NCI-H460 (cell line): ENCODE results near the gene BMAL1. TPM values are rescaled to one million over a fixed set of nuclear protein-coding genes. Genes with fewer than 3 reads are reported as not detected.

Experiments used
- DNase-seq: peaks from one replicate; pipeline ENCODE4 v3.0.0-alpha.2; 2016; ENCODE audit warnings: low read depth; ENCODE audit errors: extremely low read depth
- total RNA-seq: library from RNA; depleted of rRNA; stranded (reverse); fragments of >200 nt; shearing (Covaris generic); gene quantifications from 2 replicates; pipeline ENCODE4 v1.2.3, GENCODE V29; 2014

The BMAL1 gene
- total RNA-seq, 1 experiment from 2014 or later = 10.8 TPM

DNA sequence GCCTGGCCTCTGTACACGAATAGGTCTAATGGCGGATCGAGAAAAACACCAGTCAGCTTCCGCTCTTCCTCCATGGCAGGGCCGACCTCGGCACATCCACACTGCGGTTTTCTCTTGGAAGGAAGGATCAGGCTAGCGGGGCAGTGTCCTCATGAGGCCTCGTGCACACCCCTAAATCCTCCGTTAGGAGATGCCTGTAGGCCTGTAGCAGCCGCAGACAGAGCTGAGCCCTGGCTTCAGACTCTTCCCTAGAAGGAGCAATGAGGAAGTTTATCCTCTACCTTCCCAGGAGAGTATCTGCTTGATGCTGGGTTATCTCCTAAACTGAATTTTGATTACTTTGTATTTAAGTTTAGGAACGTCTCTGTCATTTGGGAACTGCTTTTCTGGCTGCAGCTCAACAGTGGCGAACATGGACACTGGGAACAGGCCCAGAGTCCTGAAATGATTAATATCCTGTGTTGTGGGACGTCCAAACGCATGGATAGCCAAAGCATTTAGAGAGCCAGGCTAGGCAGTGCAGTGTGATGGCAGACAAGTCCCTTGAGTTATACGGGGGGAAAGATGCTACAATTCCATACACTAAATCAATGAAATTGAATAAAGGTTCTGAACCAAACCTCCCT, 16.5 kb upstream of the BMAL1 start:
- no peak for DNase-seq

DNA sequence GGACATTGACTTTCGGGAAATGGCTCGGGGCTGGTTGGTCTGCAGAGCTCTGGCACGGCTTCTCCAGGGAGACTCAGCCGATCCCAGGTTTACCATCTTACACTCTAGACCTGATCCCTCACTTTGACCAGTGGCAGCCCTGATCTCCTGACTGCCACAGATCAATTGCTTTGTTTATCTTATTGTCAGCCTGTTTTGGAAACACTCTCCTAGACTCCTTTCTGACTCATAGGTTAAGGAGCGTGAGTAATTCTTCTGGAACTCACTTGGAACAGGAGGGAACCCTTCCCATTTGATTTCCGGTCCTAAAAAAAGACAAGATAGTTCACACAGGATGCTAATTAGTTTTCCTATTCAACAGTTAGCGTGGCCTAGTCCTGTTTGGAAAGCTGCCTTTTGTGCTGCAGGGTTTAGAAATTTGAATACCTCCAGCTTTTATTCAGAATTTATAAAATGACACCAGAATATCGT, 16.0 kb upstream of the BMAL1 start:
- peak; percentile 77 for DNase-seq

DNA sequence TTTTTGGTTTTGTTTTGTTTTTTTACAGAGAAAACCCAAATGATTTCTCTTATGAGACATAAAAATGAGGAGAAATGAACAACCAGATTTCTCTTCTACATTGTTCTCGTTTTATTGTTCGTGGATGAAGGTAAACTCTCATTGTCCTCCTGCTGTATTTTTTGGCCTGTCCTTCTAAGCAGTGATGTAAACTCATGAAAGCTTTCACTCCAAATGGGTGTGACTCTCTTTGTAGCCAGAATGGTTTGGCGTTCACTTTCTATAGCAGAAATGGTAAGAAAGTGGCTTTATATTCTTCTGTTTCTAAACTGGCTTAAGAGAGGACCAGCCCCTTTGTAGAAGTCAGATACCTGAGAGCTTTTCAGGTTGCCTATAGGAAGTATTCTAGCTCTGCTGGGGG, 15.5 kb upstream of the BMAL1 start:
- peak; percentile 41 for DNase-seq

DNA sequence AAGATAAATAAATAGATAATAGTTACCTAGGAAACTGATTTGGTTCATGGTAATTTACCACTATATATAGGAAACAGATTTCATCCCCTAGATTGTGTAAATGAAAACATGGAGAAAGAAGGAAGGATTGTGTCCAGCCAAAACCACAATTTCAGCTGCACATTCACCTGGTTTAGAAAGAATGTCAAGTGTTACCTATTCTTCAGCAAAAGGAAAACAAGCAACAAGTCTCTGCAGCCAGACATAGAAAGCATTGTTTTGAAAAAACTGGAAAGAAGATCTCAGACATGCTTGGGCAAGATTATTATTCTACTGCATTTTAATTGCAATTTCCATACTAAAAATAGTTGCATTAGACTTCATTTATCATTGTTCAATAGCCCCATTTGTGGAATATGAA, 8.8 kb upstream of the BMAL1 start:
- no peak for DNase-seq

DNA sequence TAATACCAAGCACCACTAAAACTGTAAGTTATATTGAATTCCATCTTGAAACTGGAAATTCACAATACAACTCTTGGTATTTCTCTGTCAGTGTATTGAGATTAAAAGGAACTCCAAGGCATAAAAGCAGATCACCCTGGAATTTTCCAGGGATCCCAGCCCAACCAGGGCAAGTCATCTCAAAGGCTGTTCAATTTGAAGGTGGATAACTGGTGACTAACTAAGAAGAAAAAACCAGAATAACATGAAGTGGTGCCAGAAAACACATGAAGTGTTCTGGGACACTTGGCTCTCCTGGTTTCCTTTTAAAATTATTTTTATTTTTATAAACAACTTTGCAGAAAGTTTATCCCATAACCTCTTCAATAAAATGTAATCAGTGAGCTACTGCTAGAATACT, 7.8 kb upstream of the BMAL1 start:
- no peak for DNase-seq

DNA sequence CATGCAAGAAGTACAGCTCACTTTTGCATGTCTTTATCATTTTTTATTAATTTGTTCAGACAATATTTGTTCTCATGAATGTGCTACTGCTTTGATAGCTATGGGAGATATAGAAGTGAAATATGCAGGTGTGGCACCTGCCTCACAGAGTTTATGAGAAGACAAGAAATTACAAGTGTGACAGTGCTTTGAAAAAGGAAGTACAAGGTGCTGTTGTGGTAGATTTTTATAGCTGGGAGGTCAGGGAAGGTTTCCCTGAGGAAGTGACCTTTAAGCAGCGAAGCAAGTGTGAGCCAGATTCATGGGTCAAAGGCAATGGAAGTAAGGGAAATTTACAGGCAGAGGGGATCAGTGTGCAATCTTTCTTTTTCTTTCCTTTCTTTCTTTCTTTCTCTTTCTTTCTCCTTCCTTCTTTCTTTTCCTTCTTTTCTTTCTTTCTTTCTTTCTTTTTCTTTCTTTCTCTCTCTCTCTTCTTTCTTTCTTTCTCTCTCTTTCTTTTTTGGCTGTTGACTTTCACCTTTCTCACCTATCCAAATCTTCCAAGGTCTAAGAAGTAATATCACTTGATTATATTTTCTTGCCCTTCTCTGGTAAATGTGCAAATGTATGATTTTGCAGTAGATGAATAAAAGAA, 6.4 kb upstream of the BMAL1 start:
- DNase-seq = no peak

DNA sequence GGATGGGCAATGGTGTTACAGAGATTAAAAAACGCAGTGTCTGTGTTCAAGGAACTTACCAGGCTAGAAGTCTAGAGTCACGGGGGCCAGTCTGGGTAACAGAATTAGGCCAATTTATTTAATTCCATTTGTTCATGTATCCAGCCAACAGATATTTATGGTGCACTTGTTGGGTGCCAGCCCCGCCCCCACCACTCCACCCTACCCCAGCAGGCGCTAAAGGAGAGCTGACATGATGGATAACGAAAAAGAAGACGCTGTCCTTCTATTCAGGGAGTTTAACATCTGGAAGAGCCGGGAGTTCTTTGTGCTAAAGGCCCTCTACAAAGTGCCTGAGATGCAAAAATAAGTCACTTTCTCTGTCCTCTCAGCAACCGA, 1.1 kb upstream of the BMAL1 start:
- no peak for DNase-seq

DNA sequence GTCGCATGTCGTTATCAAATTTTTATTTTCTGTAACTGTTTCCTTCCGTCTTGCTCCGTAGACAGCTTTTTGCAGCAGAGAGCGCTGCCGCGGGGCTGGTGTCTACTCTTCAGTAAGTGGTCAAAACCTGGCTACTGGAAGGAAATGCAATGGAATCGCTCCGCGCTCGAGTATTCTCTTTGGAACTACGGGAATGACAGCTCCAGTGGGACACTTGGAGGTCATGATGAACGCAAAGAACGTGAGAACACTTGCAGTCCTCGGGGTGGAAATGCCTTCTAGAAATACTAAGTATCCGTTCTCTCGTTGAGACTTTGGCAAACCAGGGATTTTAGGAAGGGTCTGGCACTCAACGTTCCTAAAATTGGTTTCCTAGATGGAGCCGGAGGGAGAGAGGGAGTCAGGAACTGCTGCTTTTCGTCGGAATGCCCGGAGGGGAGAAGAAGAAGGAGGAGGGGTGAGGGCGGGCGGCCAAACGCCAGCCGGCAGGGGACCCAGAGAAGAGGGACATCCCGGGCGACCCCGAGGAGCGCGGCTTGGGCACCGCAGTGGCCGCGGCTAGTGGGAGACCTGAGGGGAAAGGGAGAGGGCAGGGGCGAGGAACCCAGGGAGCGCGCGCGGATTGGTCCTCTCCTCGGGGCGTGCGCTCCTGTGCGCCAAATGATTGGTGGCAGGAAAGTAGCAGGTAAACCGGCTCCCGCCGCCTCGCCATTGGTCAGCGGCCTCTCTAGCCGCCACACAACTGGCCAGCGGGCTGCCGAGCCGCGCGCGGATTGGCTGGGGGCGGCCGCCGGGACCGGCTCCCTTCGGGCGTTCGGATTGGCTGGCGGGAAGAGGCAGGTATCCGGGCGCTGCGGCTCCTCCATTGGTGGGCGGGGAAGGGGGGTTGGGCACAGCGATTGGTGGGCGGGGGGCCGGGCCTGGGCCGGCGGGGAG, 490 bp upstream of the BMAL1 start:
- DNase-seq = peak; percentile 93

DNA sequence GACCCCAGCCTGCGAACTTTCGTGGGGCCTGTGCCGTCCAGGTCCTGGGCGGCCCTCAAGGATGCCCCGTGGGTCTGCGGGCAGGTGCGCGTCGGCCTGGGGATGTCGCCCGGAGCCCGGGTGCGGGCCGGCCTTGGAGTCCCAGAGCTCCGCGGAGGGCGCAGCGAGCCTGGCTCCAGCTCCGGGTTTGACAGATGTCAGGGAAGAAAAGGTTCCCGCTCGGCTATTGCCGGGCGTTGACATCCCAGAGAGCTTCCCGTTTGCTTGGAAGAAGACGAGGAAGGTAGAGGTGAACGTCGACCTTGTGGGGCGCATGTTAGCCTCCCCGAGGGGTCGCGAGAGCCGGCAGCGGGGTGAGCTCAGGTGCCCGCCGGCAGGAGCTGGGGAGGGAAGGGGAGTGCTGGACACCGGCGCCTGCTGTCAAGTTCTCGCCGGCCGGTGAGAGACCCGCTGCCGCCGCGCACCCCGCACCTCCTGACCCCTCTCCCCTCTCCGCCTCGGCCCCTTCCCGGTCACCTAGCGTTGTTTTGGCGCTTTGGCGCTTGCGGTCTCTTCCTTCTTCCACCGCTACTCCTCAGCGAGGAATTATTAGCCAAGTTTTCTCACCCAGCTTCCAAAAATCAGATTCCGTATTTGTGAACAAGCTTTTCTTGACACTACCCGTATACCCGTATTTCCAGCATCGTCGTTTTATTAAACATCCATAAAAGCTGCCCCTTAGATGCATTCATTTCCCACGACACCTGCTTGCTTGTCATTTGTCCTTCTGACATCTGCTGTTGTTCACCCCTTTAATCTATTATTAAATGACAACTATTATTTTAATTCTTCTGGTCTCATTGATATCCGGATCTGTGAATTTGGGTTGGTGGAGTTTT, 1.3 kb downstream of the BMAL1 start:
- no peak for DNase-seq

DNA sequence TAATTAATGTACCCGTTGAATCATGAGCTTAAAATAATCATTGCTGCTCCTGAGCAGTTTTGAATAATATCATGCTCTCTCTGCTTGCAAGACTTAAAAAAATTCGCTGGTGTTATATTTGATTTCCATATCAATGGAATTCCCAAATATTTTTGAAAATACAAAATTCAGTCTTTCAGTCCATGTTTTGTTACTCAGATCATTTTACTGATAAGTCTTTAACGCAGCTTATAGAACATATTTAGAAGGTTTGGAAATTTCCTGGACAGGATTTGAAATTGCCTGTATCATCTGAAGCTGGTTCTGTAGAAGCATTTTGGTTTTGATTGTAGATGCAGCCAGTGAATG, 1.9 kb downstream of the BMAL1 start:
- no peak for DNase-seq

DNA sequence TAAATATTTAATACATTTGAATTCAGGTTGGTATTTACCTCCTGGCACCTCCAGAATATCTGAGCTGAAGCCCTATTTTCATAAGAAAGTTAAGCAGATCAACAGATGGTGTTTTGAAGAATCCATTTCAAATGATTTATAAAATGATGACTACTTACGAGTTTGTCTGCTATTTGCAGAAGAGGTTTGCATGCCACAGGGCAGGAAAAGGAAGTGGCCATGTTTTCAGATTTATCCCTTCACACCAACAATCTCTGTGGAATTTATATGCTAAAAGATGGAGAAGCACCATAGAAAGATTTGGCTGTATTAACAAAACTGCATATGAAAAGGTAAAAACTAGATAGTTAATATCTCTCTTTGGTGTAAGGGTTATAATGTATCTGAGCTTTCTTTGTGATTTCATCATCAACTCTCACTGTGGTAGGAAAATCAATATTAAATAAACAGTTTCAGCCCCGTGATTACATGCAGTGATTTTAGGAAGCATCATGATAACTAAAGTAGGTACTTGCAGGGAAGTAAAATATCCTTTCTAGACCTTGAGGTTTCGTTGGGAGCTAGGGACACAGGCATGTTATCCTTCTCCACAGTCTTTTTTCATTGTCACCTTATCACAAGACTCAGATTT, 2.6 kb downstream of the BMAL1 start:
- no peak for DNase-seq

DNA sequence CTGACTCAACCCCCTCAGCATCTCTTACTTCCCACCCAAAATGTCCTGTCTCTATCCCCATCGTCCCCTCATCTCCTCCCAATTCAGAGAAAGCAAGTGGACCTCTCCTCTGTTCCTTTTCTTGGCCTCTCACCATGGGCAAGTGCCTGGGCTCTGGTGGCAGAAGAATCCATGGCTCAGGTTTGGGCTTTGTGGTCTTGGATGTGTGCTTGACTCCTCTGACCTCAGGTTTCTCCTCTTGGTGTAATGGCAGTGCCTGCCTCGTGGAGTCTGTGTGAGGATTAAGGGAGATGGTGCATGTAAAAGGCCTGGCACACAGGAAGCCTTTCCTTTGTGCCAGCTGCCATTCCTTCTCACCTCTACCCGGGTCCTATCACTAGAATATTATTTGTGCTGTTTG, 3.2 kb downstream of the BMAL1 start:
- DNase-seq = no peak

DNA sequence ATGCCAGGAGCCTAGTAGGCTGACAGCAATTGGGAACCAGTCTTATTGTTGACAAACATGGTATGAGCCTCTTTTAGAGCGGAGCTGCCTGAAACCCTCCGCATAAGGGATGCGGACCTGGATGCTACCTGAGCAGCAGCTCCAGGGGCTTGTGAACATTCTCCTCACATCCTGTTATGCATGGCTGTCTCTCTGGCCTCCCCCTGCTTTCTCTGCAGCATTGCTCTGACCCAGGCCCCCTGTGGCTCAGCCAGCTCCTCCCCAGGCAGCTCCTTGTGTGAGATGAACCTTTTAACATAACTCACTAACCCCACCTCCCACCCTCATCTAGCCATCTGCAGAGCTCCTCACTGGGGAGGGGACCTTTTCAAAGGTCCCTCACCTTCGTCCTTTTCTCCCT, 6.0 kb downstream of the BMAL1 start:
- no peak for DNase-seq

DNA sequence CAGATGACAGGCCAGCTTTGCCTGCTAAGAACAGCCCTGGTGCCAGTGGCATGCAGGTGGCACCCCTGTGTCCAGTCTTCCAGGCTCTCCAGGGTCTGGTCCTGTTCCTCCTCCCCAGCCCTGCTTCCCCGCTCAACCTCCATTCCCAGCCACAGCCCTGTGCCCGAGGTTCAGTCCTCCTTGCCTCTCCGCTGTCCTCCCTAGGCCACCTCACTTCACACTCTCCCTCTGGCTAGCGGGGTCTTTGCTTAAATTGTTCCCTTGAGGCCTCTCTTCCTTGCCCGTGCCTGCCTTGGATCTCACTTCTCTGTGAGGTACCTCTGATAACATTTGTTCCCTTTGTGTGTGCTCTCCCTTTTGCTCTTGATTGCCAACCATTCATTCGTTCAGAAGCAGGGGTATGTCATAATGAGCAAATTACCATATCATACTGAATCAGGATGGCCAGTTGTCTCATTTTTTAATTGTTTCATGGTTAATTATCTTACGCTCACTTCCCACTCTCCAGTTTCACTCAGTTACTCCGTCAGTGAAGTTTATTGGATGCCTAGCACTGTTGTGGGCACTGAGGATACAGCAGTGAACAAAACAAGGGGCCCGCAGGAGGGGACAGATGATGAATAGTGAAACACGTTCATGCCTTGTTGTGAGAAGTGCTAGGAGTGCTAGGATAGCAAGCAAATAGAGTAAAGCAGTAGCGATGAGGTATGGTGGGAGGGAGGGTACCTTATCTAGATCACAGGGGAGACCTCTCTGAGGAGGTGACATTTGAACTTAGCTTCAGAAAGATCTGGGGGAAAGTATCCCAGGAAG, 7.4 kb downstream of the BMAL1 start:
- no peak for DNase-seq

DNA sequence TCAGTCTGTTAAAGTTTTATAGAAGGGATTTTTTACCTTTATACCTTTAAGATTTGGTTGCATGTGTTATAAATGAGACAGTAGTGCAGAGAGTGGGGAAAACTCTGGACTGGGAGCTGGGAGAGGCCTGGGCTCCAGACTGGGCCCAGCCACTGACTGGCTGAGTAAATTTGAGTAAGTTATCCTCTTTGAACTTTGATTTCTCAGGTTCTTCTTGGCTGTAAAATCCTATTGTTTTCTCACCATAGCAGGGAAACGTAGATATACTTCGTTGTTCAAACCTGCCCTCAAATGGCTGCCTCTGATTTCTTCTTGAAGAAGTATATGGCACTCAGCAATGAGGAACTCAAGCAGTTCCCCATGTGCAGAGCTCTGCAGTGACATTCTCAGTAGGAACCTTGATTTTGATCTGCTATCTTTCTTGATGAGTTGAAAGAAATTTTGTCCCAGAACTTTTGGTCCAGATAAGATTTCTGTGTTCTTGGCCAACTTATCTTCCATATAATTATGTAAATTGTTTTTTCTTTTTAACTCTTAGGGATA, 8.8 kb downstream of the BMAL1 start:
- DNase-seq = no peak

DNA sequence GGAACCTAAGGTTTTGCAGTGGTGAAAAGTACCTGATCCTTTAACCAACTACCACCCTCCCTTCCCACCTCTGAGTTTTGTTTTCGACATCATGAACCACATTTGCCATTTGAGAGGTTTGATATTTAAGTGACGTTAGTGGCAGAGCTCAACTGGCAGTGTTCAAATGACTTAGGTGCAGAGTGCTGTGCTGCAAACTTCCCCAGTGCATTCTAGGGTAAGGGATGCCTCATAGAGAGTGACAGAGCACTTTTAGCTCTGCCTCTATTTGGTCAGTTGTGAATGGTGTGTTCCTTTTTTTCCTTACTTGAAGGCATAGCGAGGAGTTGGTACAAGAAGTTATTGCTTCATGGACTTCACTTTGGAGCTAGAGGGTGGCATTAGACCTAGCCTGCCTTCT, 9.4 kb downstream of the BMAL1 start:
- no peak for DNase-seq

DNA sequence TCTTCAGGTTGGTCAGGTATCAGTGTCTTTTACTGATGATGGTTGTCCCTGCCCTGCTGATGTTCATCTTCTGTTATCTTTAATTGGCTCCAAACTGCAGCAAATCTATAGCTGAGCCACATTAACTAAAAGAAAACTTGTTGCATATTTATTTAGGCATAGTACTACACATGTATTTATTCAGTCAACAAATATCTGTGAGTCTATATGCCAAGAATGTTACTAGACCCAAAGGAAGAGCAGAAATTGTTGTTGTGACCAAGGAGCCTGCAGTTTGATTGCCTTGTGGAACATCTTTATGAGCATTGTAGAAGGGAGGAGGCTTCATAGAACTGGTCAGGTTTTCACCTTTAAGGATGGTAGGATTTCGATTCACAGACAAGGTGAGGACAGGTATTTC, 10.1 kb downstream of the BMAL1 start:
- DNase-seq = no peak

DNA sequence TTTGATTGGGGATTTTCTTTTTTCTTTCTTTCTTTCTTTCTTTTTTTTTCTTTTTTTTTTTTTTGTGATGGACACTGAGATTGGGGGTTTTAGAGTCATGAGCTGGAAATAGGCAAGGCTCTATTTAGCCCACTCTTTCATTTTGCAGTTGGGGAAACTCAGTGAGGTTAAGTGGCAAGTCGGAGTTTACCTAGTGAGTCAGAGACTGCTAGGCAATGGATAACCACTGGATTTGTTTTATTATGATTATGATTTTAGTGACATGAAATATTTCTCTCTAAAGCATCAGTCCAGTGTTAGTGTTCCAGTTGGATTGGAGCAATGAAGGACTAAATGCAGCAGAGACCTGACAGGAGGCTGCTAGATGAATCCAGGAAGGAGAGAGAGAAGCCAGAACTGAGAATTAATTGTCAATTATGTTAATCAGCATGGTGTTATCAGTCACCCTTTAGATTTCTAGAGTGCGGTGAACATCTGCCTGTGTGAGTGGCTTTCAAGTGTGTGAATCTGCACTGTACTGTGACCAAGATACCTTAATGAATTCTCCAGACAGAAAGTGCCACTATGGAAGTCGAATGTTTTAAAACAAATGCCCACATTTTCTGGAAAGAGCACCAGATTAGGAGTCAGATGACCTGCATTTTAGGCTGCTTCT, 10.9 kb downstream of the BMAL1 start:
- DNase-seq = no peak

DNA sequence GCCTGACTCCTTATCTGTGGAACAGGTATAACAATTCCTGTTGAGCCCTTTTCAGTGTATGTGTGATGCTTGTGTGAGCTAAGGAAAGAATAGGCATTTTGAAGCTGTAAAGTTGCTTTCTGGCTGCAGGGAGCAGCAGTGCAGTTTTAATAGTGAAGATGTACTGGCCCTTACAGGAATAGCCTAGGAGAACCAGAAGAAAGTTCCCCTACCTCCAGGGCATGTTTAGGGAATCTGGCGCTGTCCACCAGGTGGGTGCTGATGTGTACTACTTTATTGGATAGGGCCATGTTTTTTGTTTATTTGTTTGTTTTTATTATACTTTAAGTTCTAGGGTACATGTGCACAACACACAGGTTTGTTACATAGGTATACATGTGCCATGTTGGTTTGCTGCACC, 11.5 kb downstream of the BMAL1 start:
- DNase-seq = no peak
